Stomach smooth muscle (tissue), 2 donors: ENCODE measurements around the gene TRMT61B.

Experiments used
- H3K27ac ChIP-seq: one replicate; pipeline ENCODE4 v1.7.0; 2013; ENCODE audit warnings: mild to moderate bottlenecking, low read length, inconsistent platforms
- H3K27me3 ChIP-seq, 2 donors: one replicate each; pipeline ENCODE4 v1.7.0; 2013; ENCODE audit warnings: low read length in 2 of 2; ENCODE audit not compliant: insufficient read depth in 2 of 2, control insufficient read depth in 1 of 2
- H3K36me3 ChIP-seq, 2 donors: one replicate each; pipeline ENCODE4 v1.7.0; 2013; ENCODE audit warnings: low read length in 2 of 2; ENCODE audit not compliant: control insufficient read depth in 2 of 2, insufficient read depth in 2 of 2
- H3K4me1 ChIP-seq: one replicate; pipeline ENCODE4 v1.7.0; 2013; ENCODE audit warnings: low read length; ENCODE audit not compliant: control insufficient read depth, insufficient read depth
- H3K4me3 ChIP-seq, 2 donors: one replicate each; pipeline ENCODE4 v1.7.0; 2013; ENCODE audit warnings: low read length in 2 of 2
- H3K9ac ChIP-seq, 2 donors: one replicate each; pipeline ENCODE4 v1.7.0; 2013; ENCODE audit warnings: low read length in 2 of 2, mild to moderate bottlenecking in 1 of 2
- H3K9me3 ChIP-seq, 2 donors: one replicate each; pipeline ENCODE4 v1.7.0; 2013; ENCODE audit warnings: low read length in 2 of 2; ENCODE audit not compliant: control insufficient read depth in 2 of 2
- donor health status: healthy.
- donor health status: Pancreatic carcinoma.

TRMT61B gene

GRCh38 chr2:28870146-28870891 is at the start of gene TRMT61B:
TSS of gene TRMT61B (minus strand) at chr2:28870309. CDS start at chr2:28870277, 32 bp downstream.
- no peaks in the 10 kb centered on the region for H3K27me3 ChIP-seq
- peak within 1 kb of the TSS; percentile 67 for H3K27ac ChIP-seq
- H3K9ac ChIP-seq: peak within 1 kb of the TSS; percentile 91 to 96
- H3K4me1 ChIP-seq: peaks cover 11% of the 10 kb centered on the region
- H3K36me3 ChIP-seq: peaks cover 0 to under 1% of the 10 kb centered on the region in 2 donors
- peak within 1 kb of the TSS; percentile 95 to 99 for H3K4me3 ChIP-seq
- H3K9me3 ChIP-seq: no peaks in the 10 kb centered on the region

- Histone ChIP-seq H3K36me3 (peaks cover 12 to 16% of the 10 kb centered on the region in 2 donors), H3K4me1 (no peaks in the 10 kb centered on the region), H3K27ac (no peak overlapping the region)
These were observed 45.8 kb upstream of the TRMT61B start for GRCh38 chr2:28915939-28916338.

GRCh38 chr2:28909655-28910353 is 39.7 kb upstream of the TRMT61B start:
- H3K4me1 ChIP-seq: no peaks in the 10 kb centered on the region
- H3K27me3 ChIP-seq: no peaks in the 10 kb centered on the region
- peaks cover 25 to 41% of the 10 kb centered on the region in 2 donors for H3K36me3 ChIP-seq
- no peak overlapping the region for H3K27ac ChIP-seq
- no peaks in the 10 kb centered on the region for H3K9me3 ChIP-seq
- H3K4me3 ChIP-seq: no peak overlapping the region
- no peak overlapping the region for H3K9ac ChIP-seq

More at GRCh38 chr2:28915939-28916338, 45.8 kb upstream of the TRMT61B start:
- Histone ChIP-seq H3K9me3 (no peaks in the 10 kb centered on the region), H3K27me3 (no peaks in the 10 kb centered on the region), H3K4me3 (no peak overlapping the region), H3K9ac (no peak overlapping the region)

- H3K4me3 ChIP-seq: no peak overlapping the region
- H3K4me1 ChIP-seq: no peaks in the 10 kb centered on the region
- H3K36me3 ChIP-seq: peaks cover 19 to 32% of the 10 kb centered on the region in 2 donors
These were observed 38.1 kb upstream of the TRMT61B start for GRCh38 chr2:28908172-28908571.

GRCh38 chr2:28906821-28907220 is 36.7 kb upstream of the TRMT61B start:
- Histone ChIP-seq H3K27me3 (no peaks in the 10 kb centered on the region), H3K4me1 (no peaks in the 10 kb centered on the region), H3K36me3 (peaks cover 16 to 34% of the 10 kb centered on the region in 2 donors), H3K27ac (no peak overlapping the region), H3K9ac (no peak overlapping the region), H3K9me3 (no peaks in the 10 kb centered on the region), H3K4me3 (no peak overlapping the region)

More at GRCh38 chr2:28908172-28908571, 38.1 kb upstream of the TRMT61B start:
- H3K27me3 ChIP-seq: no peaks in the 10 kb centered on the region
- H3K9me3 ChIP-seq: no peaks in the 10 kb centered on the region
- H3K27ac ChIP-seq: no peak overlapping the region
- no peak overlapping the region for H3K9ac ChIP-seq

- Histone ChIP-seq H3K9ac (no peak overlapping the region), H3K4me1 (no peaks in the 10 kb centered on the region), H3K9me3 (no peaks in the 10 kb centered on the region), H3K4me3 (no peak overlapping the region), H3K36me3 (peaks cover 16 to 34% of the 10 kb centered on the region in 2 donors), H3K27ac (no peak overlapping the region), H3K27me3 (no peaks in the 10 kb centered on the region)
These were observed 36.3 kb upstream of the TRMT61B start for GRCh38 chr2:28906376-28906775.

GRCh38 chr2:28905533-28905932 is 35.4 kb upstream of the TRMT61B start:
- no peak overlapping the region for H3K9ac ChIP-seq

GRCh38 chr2:28904802-28905457 is 34.8 kb upstream of the TRMT61B start:
- H3K27me3 ChIP-seq: no peaks in the 10 kb centered on the region
- H3K9ac ChIP-seq: no peak overlapping the region
- peaks cover 16 to 34% of the 10 kb centered on the region in 2 donors for H3K36me3 ChIP-seq
- no peaks in the 10 kb centered on the region for H3K4me1 ChIP-seq
- no peak overlapping the region for H3K4me3 ChIP-seq
- H3K27ac ChIP-seq: no peak overlapping the region
- no peaks in the 10 kb centered on the region for H3K9me3 ChIP-seq

More at GRCh38 chr2:28905533-28905932, 35.4 kb upstream of the TRMT61B start:
- H3K27ac ChIP-seq: no peak overlapping the region
- no peaks in the 10 kb centered on the region for H3K4me1 ChIP-seq
- no peaks in the 10 kb centered on the region for H3K27me3 ChIP-seq
- H3K36me3 ChIP-seq: peaks cover 16 to 34% of the 10 kb centered on the region in 2 donors
- H3K9me3 ChIP-seq: no peaks in the 10 kb centered on the region
- H3K4me3 ChIP-seq: no peak overlapping the region

- peaks cover 16 to 31% of the 10 kb centered on the region in 2 donors for H3K36me3 ChIP-seq
- no peak overlapping the region for H3K4me3 ChIP-seq
- no peak overlapping the region for H3K9ac ChIP-seq
- no peaks in the 10 kb centered on the region for H3K9me3 ChIP-seq
- H3K4me1 ChIP-seq: no peaks in the 10 kb centered on the region
- no peaks in the 10 kb centered on the region for H3K27me3 ChIP-seq
- no peak overlapping the region for H3K27ac ChIP-seq
These were observed 34.2 kb upstream of the TRMT61B start for GRCh38 chr2:28904295-28904694.

GRCh38 chr2:28902584-28902983 is 32.5 kb upstream of the TRMT61B start:
- Histone ChIP-seq H3K36me3 (peaks cover 9 to 18% of the 10 kb centered on the region in 2 donors), H3K27me3 (no peaks in the 10 kb centered on the region), H3K9me3 (no peaks in the 10 kb centered on the region)

More at GRCh38 chr2:28902584-28902983, 32.5 kb upstream of the TRMT61B start:
- Histone ChIP-seq H3K4me1 (no peaks in the 10 kb centered on the region), H3K4me3 (no peak overlapping the region), H3K27ac (no peak overlapping the region), H3K9ac (no peak overlapping the region)
